ENCODE measurements around the gene SCN2A. TPM values are rescaled to one million over a fixed set of nuclear protein-coding genes. Genes with fewer than 3 reads are reported as not detected.

SCN2A gene
- total RNA-seq, 1 experiment from 2014 or later, result 0.15 TPM

DNA sequence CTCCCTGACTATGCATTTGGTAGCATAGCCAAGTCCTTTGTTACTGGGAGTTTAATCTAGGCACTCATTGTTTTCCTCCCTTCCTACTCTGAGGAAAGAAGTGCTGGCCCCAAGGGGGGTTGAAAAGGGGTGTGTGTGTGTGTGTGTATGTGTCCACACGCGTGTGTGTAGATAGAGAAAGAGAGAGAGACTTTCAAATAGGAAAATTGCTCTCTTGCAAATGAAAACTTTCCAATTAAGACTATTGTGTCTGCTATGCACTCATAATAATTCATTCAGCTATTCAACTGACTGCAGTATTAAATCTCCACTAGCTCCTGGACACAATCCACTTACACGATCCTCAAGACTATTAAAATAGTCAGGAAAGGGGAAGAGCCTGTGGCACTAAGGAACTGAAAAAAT, 137.4 kb downstream of the SCN2A start:
- Histone ChIP-seq H3K9me2 (ENCODE audit: insufficient read depth) (no peaks in the 10 kb centered on the region), H3K79me2 (ENCODE audit: low read depth) (no peaks in the 10 kb centered on the region), H3F3A (ENCODE audit: insufficient read depth, low read depth) (no peaks in the 10 kb centered on the region), H4K20me1 (ENCODE audit: insufficient read depth) (no peaks in the 10 kb centered on the region), H3K36me3 (ENCODE audit: low read depth) (no peaks in the 10 kb centered on the region), H2AFZ (no peak overlapping the region), H3K27ac (no peak overlapping the region), H3K9me3 (ENCODE audit: insufficient read depth, low read depth) (no peaks in the 10 kb centered on the region), H3K4me1 (replicated peaks; ENCODE audit: insufficient read depth) (no peaks in the 10 kb centered on the region), H3K4me2 (no peak overlapping the region), H3K27me3 (ENCODE audit: insufficient read depth, low read depth) (no peaks in the 10 kb centered on the region), H3K4me3 (no peak overlapping the region)
- no peak for DNase-seq
- BruUV-seq (replicated peaks), result no TSS peak
- intact Hi-C loops (cut with micrococcal nuclease; ENCODE audit: unreplicated experiment), result no loop called here
- ChIA-PET POLR2A (ENCODE audit: unreplicated experiment) (no interaction called here), CTCF (no interaction called here)
- TF ChIP-seq EZH2 (IDR thresholded peaks at IDR 0.05; ENCODE audit: low read depth) (no peak), CTCF (conservative IDR thresholded peaks at IDR 0.05) (no peak)

- Histone ChIP-seq H3F3A (ENCODE audit: insufficient read depth, low read depth) (no peaks in the 10 kb centered on the region), H3K27ac (no peak overlapping the region), H3K4me3 (no peak overlapping the region), H3K79me2 (ENCODE audit: low read depth) (no peaks in the 10 kb centered on the region), H4K20me1 (ENCODE audit: insufficient read depth) (no peaks in the 10 kb centered on the region), H3K36me3 (ENCODE audit: low read depth) (no peaks in the 10 kb centered on the region), H3K4me1 (replicated peaks; ENCODE audit: insufficient read depth) (no peaks in the 10 kb centered on the region), H2AFZ (no peak overlapping the region), H3K4me2 (no peak overlapping the region), H3K9me3 (ENCODE audit: insufficient read depth, low read depth) (no peaks in the 10 kb centered on the region), H3K9me2 (ENCODE audit: insufficient read depth) (no peaks in the 10 kb centered on the region), H3K27me3 (ENCODE audit: insufficient read depth, low read depth) (no peaks in the 10 kb centered on the region)
- no TSS peak for BruUV-seq (replicated peaks)
- ChIA-PET POLR2A (ENCODE audit: unreplicated experiment) (no interaction called here), CTCF (no interaction called here)
- intact Hi-C loops (cut with micrococcal nuclease; ENCODE audit: unreplicated experiment), result no loop called here
- TF ChIP-seq EZH2 (IDR thresholded peaks at IDR 0.05; ENCODE audit: low read depth), result no peak
- TF ChIP-seq CTCF (conservative IDR thresholded peaks at IDR 0.05), result no peak
- DNase-seq, result no peak
Observed at GRCh38 chr2:165382362-165382761, 143.1 kb downstream of the SCN2A start.

- H3K4me3 ChIP-seq, result no peak overlapping the region
Observed at GRCh38 chr2:165390875-165391274, 151.7 kb downstream of the SCN2A start.

More at GRCh38 chr2:165390875-165391274, 151.7 kb downstream of the SCN2A start:
- no peak for DNase-seq
- no peak for TF ChIP-seq EZH2 (IDR thresholded peaks at IDR 0.05; ENCODE audit: low read depth)
- no peak for TF ChIP-seq CTCF (conservative IDR thresholded peaks at IDR 0.05)
- H3F3A ChIP-seq (ENCODE audit: insufficient read depth, low read depth), result no peaks in the 10 kb centered on the region
- H3K27ac ChIP-seq, result no peak overlapping the region
- POLR2A ChIA-PET (ENCODE audit: unreplicated experiment), result no interaction called here
- H3K27me3 ChIP-seq (ENCODE audit: insufficient read depth, low read depth), result no peaks in the 10 kb centered on the region
- CTCF ChIA-PET, result no interaction called here
- H2AFZ ChIP-seq, result no peak overlapping the region
- no peak overlapping the region for H3K4me2 ChIP-seq
- no TSS peak for BruUV-seq (replicated peaks)
- no peaks in the 10 kb centered on the region for H3K36me3 ChIP-seq (ENCODE audit: low read depth)
- no peaks in the 10 kb centered on the region for H3K9me3 ChIP-seq (ENCODE audit: insufficient read depth, low read depth)
- H4K20me1 ChIP-seq (ENCODE audit: insufficient read depth), result no peaks in the 10 kb centered on the region
- H3K4me1 ChIP-seq (replicated peaks; ENCODE audit: insufficient read depth), result no peaks in the 10 kb centered on the region
- intact Hi-C loops (cut with micrococcal nuclease; ENCODE audit: unreplicated experiment), result no loop called here
- H3K79me2 ChIP-seq (ENCODE audit: low read depth), result no peaks in the 10 kb centered on the region
- H3K9me2 ChIP-seq (ENCODE audit: insufficient read depth), result no peaks in the 10 kb centered on the region
